Measurements from ENCODE around the gene ACP6. TPM values are rescaled to one million over a fixed set of nuclear protein-coding genes. Genes with fewer than 3 reads are reported as not detected.

The ACP6 gene
- total and polyA plus RNA-seq, 10 of the 15 experiments (the other 5 are each of a cell fraction or from before 2014, with no cell fraction given) = 3.1 to 19.7 (median 9.4) TPM

DNA sequence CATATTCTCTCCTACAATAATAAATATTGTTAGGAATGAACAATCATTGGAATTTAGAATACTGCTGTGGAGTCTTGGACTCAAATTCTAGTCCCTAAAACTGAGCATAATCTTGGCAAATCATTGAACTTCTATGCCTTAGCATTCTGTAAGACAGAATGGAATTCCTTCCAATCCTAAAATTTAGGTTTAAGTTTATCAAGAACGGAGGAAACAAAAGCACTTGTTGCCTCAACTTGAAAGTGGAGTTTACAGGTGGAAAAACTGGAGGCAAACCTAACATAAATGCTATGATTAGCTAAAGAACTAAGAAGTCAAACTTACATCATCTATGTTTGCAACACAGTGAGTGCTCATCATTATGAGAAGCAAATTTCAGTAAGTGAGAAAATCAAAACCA is 73.3 kb downstream of the ACP6 start (continued):
- TF ChIP-seq, protein P1, sequence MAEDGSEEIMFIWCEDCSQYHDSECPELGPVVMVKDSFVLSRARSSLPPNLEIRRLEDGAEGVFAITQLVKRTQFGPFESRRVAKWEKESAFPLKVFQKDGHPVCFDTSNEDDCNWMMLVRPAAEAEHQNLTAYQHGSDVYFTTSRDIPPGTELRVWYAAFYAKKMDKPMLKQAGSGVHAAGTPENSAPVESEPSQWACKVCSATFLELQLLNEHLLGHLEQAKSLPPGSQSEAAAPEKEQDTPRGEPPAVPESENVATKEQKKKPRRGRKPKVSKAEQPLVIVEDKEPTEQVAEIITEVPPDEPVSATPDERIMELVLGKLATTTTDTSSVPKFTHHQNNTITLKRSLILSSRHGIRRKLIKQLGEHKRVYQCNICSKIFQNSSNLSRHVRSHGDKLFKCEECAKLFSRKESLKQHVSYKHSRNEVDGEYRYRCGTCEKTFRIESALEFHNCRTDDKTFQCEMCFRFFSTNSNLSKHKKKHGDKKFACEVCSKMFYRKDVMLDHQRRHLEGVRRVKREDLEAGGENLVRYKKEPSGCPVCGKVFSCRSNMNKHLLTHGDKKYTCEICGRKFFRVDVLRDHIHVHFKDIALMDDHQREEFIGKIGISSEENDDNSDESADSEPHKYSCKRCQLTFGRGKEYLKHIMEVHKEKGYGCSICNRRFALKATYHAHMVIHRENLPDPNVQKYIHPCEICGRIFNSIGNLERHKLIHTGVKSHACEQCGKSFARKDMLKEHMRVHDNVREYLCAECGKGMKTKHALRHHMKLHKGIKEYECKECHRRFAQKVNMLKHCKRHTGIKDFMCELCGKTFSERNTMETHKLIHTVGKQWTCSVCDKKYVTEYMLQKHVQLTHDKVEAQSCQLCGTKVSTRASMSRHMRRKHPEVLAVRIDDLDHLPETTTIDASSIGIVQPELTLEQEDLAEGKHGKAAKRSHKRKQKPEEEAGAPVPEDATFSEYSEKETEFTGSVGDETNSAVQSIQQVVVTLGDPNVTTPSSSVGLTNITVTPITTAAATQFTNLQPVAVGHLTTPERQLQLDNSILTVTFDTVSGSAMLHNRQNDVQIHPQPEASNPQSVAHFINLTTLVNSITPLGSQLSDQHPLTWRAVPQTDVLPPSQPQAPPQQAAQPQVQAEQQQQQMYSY (CRISPR knock-in tag; IDR thresholded peaks at IDR 0.05) = no peak
- TF ChIP-seq BCL11A (IDR thresholded peaks at IDR 0.05; ENCODE audit: low read depth, low read length) (no peak), MTA2 (IDR thresholded peaks at IDR 0.05; ENCODE audit: low read depth) (no peak), TCF3 (IDR thresholded peaks at IDR 0.05; ENCODE audit: borderline replicate concordance, insufficient read depth, low read depth, low read length) (no peak)
- TF ChIP-seq, protein P2, sequence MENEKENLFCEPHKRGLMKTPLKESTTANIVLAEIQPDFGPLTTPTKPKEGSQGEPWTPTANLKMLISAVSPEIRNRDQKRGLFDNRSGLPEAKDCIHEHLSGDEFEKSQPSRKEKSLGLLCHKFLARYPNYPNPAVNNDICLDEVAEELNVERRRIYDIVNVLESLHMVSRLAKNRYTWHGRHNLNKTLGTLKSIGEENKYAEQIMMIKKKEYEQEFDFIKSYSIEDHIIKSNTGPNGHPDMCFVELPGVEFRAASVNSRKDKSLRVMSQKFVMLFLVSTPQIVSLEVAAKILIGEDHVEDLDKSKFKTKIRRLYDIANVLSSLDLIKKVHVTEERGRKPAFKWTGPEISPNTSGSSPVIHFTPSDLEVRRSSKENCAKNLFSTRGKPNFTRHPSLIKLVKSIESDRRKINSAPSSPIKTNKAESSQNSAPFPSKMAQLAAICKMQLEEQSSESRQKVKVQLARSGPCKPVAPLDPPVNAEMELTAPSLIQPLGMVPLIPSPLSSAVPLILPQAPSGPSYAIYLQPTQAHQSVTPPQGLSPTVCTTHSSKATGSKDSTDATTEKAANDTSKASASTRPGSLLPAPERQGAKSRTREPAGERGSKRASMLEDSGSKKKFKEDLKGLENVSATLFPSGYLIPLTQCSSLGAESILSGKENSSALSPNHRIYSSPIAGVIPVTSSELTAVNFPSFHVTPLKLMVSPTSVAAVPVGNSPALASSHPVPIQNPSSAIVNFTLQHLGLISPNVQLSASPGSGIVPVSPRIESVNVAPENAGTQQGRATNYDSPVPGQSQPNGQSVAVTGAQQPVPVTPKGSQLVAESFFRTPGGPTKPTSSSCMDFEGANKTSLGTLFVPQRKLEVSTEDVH (IDR thresholded peaks at IDR 0.05; ENCODE audit: low read depth, partially characterized antibody) = no peak
- TF ChIP-seq, protein P3, sequence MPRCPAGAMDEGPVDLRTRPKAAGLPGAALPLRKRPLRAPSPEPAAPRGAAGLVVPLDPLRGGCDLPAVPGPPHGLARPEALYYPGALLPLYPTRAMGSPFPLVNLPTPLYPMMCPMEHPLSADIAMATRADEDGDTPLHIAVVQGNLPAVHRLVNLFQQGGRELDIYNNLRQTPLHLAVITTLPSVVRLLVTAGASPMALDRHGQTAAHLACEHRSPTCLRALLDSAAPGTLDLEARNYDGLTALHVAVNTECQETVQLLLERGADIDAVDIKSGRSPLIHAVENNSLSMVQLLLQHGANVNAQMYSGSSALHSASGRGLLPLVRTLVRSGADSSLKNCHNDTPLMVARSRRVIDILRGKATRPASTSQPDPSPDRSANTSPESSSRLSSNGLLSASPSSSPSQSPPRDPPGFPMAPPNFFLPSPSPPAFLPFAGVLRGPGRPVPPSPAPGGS (IDR thresholded peaks at IDR 0.05; ENCODE audit: borderline replicate concordance, insufficient read depth, low read depth, low read length, poor library complexity, severe bottlenecking) = no peak

Small RNA genes within 50 kb of the gene (small RNA-seq; reads per million reads assigned to genes)
- not detected for gene RN7SL261P

Other genes starting within 250 kb of the ACP6 start
- 4.3 and 6.8 TPM in 2 replicates for gene BCL9, start 129.0 kb downstream of the ACP6 start, total RNA-seq (2014; rRNA removed)
- gene BCL9, start 129.0 kb downstream of the ACP6 start, total RNA-seq (2014; rRNA removed; fragmentation: Illumina TruSeq; extraction: Trizol) = 4.1 and 4.9 TPM in 2 replicates
- gene BCL9, start 129.0 kb downstream of the ACP6 start, total RNA-seq (2021) = 18.0 and 18.4 TPM in 2 replicates
- 2.1 and 3.2 TPM in 2 replicates for gene BCL9, start 129.0 kb downstream of the ACP6 start, polyA plus RNA-seq (2011; rRNA removed)
- gene BCL9, start 129.0 kb downstream of the ACP6 start, polyA plus RNA-seq (2014; fragmentation: Illumina TruSeq; extraction: Trizol) = 10.4 and 13.7 TPM in 2 replicates
- gene BCL9, start 129.0 kb downstream of the ACP6 start, polyA plus RNA-seq (2014; fragmentation: Nextera tagmentation; extraction: Ambion mirVana) = 1 to 10 TPM in 1 of 2 experiments, under 1 TPM in 1; 0.51 to 1.0 TPM
- gene BCL9, start 129.0 kb downstream of the ACP6 start, polyA plus RNA-seq (2014; rRNA removed) = 6.9 and 7.6 TPM in 2 replicates
- gene BCL9, start 129.0 kb downstream of the ACP6 start, polyA plus RNA-seq (2016; fragmentation: Nextera tagmentation; extraction: Ambion mirVana) = 1 to 10 TPM; 3.5 to 6.9 TPM
- not detected in 2 replicates for gene GJA5, start 90.1 kb upstream of the ACP6 start, total RNA-seq (2014; rRNA removed)
- gene GJA5, start 90.1 kb upstream of the ACP6 start, total RNA-seq (2014; rRNA removed; fragmentation: Illumina TruSeq; extraction: Trizol) = not detected in 2 replicates
- not detected in 2 replicates for gene GJA5, start 90.1 kb upstream of the ACP6 start, total RNA-seq (2021)
- not detected in 2 replicates for gene GJA5, start 90.1 kb upstream of the ACP6 start, polyA plus RNA-seq (2011; rRNA removed)
- not detected in 2 replicates for gene GJA5, start 90.1 kb upstream of the ACP6 start, polyA plus RNA-seq (2014; fragmentation: Illumina TruSeq; extraction: Trizol)
- not detected for gene GJA5, start 90.1 kb upstream of the ACP6 start, polyA plus RNA-seq (2014; fragmentation: Nextera tagmentation; extraction: Ambion mirVana)
- gene GJA5, start 90.1 kb upstream of the ACP6 start, polyA plus RNA-seq (2014; rRNA removed) = not detected in 2 replicates
- gene GJA5, start 90.1 kb upstream of the ACP6 start, polyA plus RNA-seq (2016; fragmentation: Nextera tagmentation; extraction: Ambion mirVana) = not detected
- gene GJA8, start 232.3 kb upstream of the ACP6 start, total RNA-seq (2014; rRNA removed) = not detected in 2 replicates
- gene GJA8, start 232.3 kb upstream of the ACP6 start, total RNA-seq (2014; rRNA removed; fragmentation: Illumina TruSeq; extraction: Trizol) = not detected in 2 replicates
- gene GJA8, start 232.3 kb upstream of the ACP6 start, total RNA-seq (2021) = not detected in 2 replicates
- not detected in 2 replicates for gene GJA8, start 232.3 kb upstream of the ACP6 start, polyA plus RNA-seq (2011; rRNA removed)
- not detected in 2 replicates for gene GJA8, start 232.3 kb upstream of the ACP6 start, polyA plus RNA-seq (2014; fragmentation: Illumina TruSeq; extraction: Trizol)
- not detected for gene GJA8, start 232.3 kb upstream of the ACP6 start, polyA plus RNA-seq (2014; fragmentation: Nextera tagmentation; extraction: Ambion mirVana)
- not detected in 2 replicates for gene GJA8, start 232.3 kb upstream of the ACP6 start, polyA plus RNA-seq (2014; rRNA removed)
- not detected for gene GJA8, start 232.3 kb upstream of the ACP6 start, polyA plus RNA-seq (2016; fragmentation: Nextera tagmentation; extraction: Ambion mirVana)